ENCODE measurements around the gene TMEM151B.

- TF ChIP-seq CTCF (conservative IDR thresholded peaks at IDR 0.05; ENCODE audit: low read depth, low read length) (no peak), EZH2 (IDR thresholded peaks at IDR 0.05; ENCODE audit: low read length, unreplicated experiment) (no peak), EZH2phosphoT487 (IDR thresholded peaks at IDR 0.05; ENCODE audit: borderline replicate concordance, low read length) (no peak)
Observed at GRCh38 chr6:44302856-44303255, 32.6 kb downstream of the TMEM151B start.

All from PC-3 (cell line).